NCI-H82 treated with DMSO at 0.1 percent for 48 hours (cell line): ENCODE data around the gene FKBP1A.

Experiments used
- DNase-seq: peaks from one replicate; lab custom pipeline; 2025; ENCODE audit not compliant: unreplicated experiment; lab: John Stamatoyannopoulos, UW

Gene FKBP1A

GRCh38 chr20:1320902-1321653 lies 71.8 kb downstream of the FKBP1A start:
- no peak for DNase-seq

- DNase-seq: no peak
Observed at GRCh38 chr20:1320016-1320415, 72.8 kb downstream of the FKBP1A start.

GRCh38 chr20:1319462-1319861 lies 73.4 kb downstream of the FKBP1A start:
- no peak for DNase-seq

- no peak for DNase-seq
Observed at GRCh38 chr20:1319051-1319450, 73.8 kb downstream of the FKBP1A start.
